Panc1 (cell line): ENCODE measurements around the gene ATP4A. TPM values are rescaled to one million over a fixed set of nuclear protein-coding genes. Genes with fewer than 3 reads are reported as not detected.
"Not testable (repeated sequence)": the region's sequence is repeated elsewhere in the genome, so short reads cannot be mapped to it uniquely, and the experiment has no call there.

ENCODE experiments used
- ATAC-seq: fragments of 200-7000 bp; cut with Tn5 transposase; 2 replicates; pipeline ENCODE4 v1.9.1; 2020; ENCODE audit warnings: mild to moderate bottlenecking, moderate library complexity
- BruUV-seq: library from RNA; stranded (reverse); fragments of 400-500 nt; replicated peaks from 2 replicates; lab custom pipeline; 2021; lab: Mats Ljungman, UMichigan
- CTCF ChIA-PET: fragments of 300-600 bp; sonication (Branson Sonifier 250); formaldehyde crosslinking; loops from one replicate; lab custom pipeline; 2022; ENCODE audit warnings: antibody characterized with exemption; lab: Charles Lee
- POLR2A ChIA-PET: fragments of 300-600 bp; sonication (Branson Sonifier 250); formaldehyde crosslinking; loops from one replicate; lab custom pipeline; 2022; ENCODE audit warnings: antibody characterized with exemption; lab: Charles Lee
- DNase-seq: peaks from one replicate; pipeline ENCODE4 v3.0.0-alpha.2; 2010; ENCODE audit warnings: low read depth, low spot score
- H3K27ac ChIP-seq: 2 replicates; pipeline ENCODE4 v1.5.1; 2011; ENCODE audit warnings: mild to moderate bottlenecking, low read length, inconsistent platforms
- H3K27me3 ChIP-seq: fragments of 200-500 bp; sonication (Bioruptor generic); 2 replicates; pipeline ENCODE4 v1.6.0; 2014; ENCODE audit warnings: low read length, inconsistent platforms; ENCODE audit not compliant: control insufficient read depth, insufficient read depth
- H3K36me3 ChIP-seq: fragments of 200-500 bp; sonication (Bioruptor generic); 2 replicates; pipeline ENCODE4 v1.5.1; 2014; ENCODE audit warnings: inconsistent platforms, mild to moderate bottlenecking, low read length, moderate library complexity; ENCODE audit not compliant: control insufficient read depth, insufficient read depth
- H3K4me1 ChIP-seq: 2 replicates; pipeline ENCODE4 v1.5.1; 2011; ENCODE audit warnings: inconsistent platforms, mild to moderate bottlenecking, low read length, moderate library complexity; ENCODE audit not compliant: control insufficient read depth, insufficient read depth
- H3K4me3 ChIP-seq, 2 experiments: 2 replicates each; pipeline ENCODE4 v1.5.1; 2011 to 2012; ENCODE audit warnings: low read depth in 2 of 2, low read length in 2 of 2, mild to moderate bottlenecking in 2 of 2, inconsistent platforms in 1 of 2, moderate library complexity in 1 of 2
- H3K9me3 ChIP-seq: fragments of 200-500 bp; sonication (Bioruptor generic); 2 replicates; pipeline ENCODE4 v1.5.1; 2014; ENCODE audit warnings: low read depth, mild to moderate bottlenecking, inconsistent platforms, low read length, moderate library complexity; ENCODE audit not compliant: control insufficient read depth, insufficient read depth
- CTCF ChIP-seq: fragments of 450-650 bp; IDR thresholded peaks from 2 replicates; pipeline ENCODE4 v1.5.1; 2017; ENCODE audit warnings: mild to moderate bottlenecking
- POLR2AphosphoS5 ChIP-seq: IDR thresholded peaks from 2 replicates; pipeline ENCODE4 v1.6.1; 2012; ENCODE audit warnings: mild to moderate bottlenecking, low read depth, low read length, moderate library complexity
- REST ChIP-seq, 2 experiments: IDR thresholded peaks; 2 replicates each; pipeline ENCODE4 v1.6.1; 2011 to 2012; ENCODE audit warnings: low read depth in 2 of 2, control low read depth in 1 of 2, low read length in 1 of 2, mild to moderate bottlenecking in 1 of 2, moderate library complexity in 1 of 2; ENCODE audit not compliant: insufficient read depth in 1 of 2
- SIN3A ChIP-seq: IDR thresholded peaks from 2 replicates; pipeline ENCODE4 v1.6.1; 2012; ENCODE audit warnings: low read depth, mild to moderate bottlenecking, low read length, moderate library complexity, borderline replicate concordance; ENCODE audit not compliant: insufficient read depth
- TCF7L2 ChIP-seq: IDR thresholded peaks from 2 replicates; pipeline ENCODE4 v1.6.1; 2011; ENCODE audit warnings: mild to moderate bottlenecking, low read depth, low read length, inconsistent platforms
- in situ Hi-C: cut with HindIII; loops from 2 replicates; pipeline ENCODE4 v1.10.0; 2016; ENCODE audit warnings: low sequenced_read_pairs, low pct_unique_long_range_greater_than_20kb
- intact Hi-C: fragments of 100-400 bp; cut with micrococcal nuclease; formaldehyde crosslinking; loops from one replicate; pipeline ENCODE4 v1.10.0; 2022; ENCODE audit not compliant: unreplicated experiment
- total RNA-seq: library from RNA; stranded (reverse); gene quantifications from one replicate; pipeline ENCODE4 v1.2.1, GENCODE V29; 2021; ENCODE audit not compliant: unreplicated experiment

Gene ATP4A
- total RNA-seq, 1 experiment from 2014 or later, result not detected

- ATAC-seq (no peak), DNase-seq (no peak)
- BruUV-seq, result no TSS peak
- TF ChIP-seq TCF7L2 (no peak), REST (IDR thresholded peaks at IDR 0.05; ENCODE audit: insufficient read depth in 1 of 2, low read depth in 2 of 2, low read length in 1 of 2) (no peak), CTCF (no peak), SIN3A (no peak)
- intact Hi-C loops, result no loop called here
- Histone ChIP-seq H3K4me1 (no peaks in the 10 kb centered on the region), H3K9me3 (no peaks in the 10 kb centered on the region), H3K36me3 (no peaks in the 10 kb centered on the region), H3K27me3 (no peaks in the 10 kb centered on the region), H3K4me3 (no peak overlapping the region), H3K27ac (no peak overlapping the region)
- CTCF ChIA-PET, result no interaction called here
- POLR2A ChIA-PET, result no interaction called here
- in situ Hi-C loops, result no loop called here
These were observed 32.5 kb upstream of the ATP4A start for GRCh38 chr19:35595928-35596327.

- CTCF ChIA-PET, result interaction anchor here (0.7 kb wide), 1 partner anchor 13 kb away, joined by 4 read pairs; no protein-coding TSS in a partner anchor
- intact Hi-C loops, H3K9me3 ChIP-seq, H3K4me3 ChIP-seq, H3K36me3 ChIP-seq, in situ Hi-C loops, BruUV-seq, DNase-seq, H3K27me3 ChIP-seq, H3K27ac ChIP-seq, ATAC-seq, H3K4me1 ChIP-seq, POLR2A ChIA-PET: not testable (repeated sequence)
These were observed 31.6 kb upstream of the ATP4A start for GRCh38 chr19:35595026-35595425.

GRCh38 chr19:35592226-35592625 is 28.8 kb upstream of the ATP4A start:
- Histone ChIP-seq H3K36me3 (no peaks in the 10 kb centered on the region), H3K4me1 (no peaks in the 10 kb centered on the region), H3K9me3 (no peaks in the 10 kb centered on the region), H3K27me3 (no peaks in the 10 kb centered on the region), H3K4me3 (no peak overlapping the region), H3K27ac (no peak overlapping the region)
- CTCF ChIA-PET, result no interaction called here
- BruUV-seq, result no TSS peak
- peak; percentile 83; the same call in 1 of the 2 replicates for TF ChIP-seq CTCF
- no peak for TF ChIP-seq POLR2AphosphoS5
- in situ Hi-C loops (no loop called here), intact Hi-C loops (no loop called here)
- DNase-seq, result peak; percentile 25
- ATAC-seq, result no peak; the same call in 1 of the 2 replicates
- POLR2A ChIA-PET, result interaction anchor here (0.5 to 0.7 kb wide), 2 partner anchors 21 to 97 kb away, joined by 7 to 9 read pairs; no protein-coding TSS in a partner anchor
